GM18870 (cell line): ENCODE measurements around the gene CD44.

Experiments used
- ATAC-seq: cut with Tn5 transposase; IDR thresholded peaks from one replicate; pipeline ENCODE4 v1.9.1; 2021; ENCODE audit warnings: moderate library complexity; ENCODE audit not compliant: unreplicated experiment

The CD44 gene

DNA sequence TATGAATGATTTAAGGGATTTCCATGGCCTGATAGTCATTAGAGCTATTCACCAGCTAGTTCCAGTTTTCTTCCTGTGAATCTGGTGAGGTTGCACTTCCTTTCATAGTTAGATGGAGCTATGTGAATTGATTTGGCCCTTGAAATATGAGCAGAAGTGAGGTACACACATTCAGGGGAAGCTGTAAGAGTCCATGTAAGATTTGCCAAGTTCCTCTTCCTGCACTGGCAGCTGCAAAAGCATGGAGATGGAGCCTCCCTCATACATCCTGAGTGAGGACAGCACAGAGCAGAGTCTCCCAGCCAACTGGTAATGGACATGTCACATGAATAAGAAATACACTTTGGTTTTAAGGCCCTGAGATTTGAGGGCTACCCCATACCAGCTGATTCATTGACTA lies 111.7 kb downstream of the CD44 start:
- no peak for ATAC-seq

DNA sequence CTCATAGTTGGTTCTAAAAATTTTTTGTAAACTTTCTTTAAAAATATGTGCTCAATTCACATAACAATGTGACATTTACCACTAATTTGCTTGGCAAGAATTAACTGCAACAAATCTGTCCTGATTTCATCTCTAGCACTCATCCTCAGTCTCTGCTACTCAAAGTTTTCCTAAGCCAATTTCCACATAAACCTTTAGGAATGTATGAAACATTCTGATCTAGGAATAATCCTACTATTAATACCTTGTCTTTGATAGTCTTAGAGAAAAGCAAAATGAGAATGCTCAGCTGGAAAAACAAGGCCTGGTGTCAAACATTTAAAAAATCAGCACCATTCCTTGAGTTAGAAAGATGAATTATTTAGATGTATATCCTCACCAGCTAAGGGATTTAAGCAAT lies 114.3 kb downstream of the CD44 start:
- no peak for ATAC-seq

DNA sequence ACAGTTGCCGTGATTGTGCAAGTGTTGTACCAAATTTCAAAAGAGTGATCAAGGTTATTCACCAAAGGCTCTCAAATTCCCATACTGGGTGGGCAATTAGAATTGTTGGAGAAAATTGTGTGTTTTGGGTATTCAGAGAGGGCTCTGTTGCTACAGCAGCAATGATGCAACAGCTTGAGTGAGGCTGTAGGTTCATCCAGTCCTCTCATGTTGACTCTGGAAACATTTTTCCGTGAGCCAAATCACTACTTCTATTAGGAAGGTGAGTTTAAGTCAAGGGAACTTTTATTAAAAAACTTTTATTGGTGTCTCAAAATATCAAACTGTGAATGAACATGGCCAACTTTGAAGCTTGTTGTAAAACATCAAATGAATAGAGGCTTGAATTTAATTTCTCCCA lies 116.5 kb downstream of the CD44 start:
- no peak for ATAC-seq

DNA sequence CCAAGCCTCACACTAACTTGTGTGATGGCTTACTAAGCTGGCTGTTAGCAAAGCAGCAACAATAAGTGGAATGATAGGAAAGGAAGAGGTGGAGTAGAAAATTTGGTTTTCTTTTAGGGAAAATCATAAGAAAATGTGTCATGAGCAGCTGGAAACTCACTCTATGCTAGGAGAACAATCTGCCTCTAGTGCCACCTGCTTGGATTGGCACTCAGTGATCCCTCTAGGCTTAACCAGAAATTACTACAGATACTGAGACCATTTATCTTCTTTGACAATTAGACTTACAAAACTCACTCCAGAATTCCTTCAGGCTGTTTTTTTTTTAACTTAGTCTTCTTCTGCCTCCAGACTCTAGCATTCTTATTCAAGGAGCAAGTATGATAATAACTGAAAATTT lies 117.3 kb downstream of the CD44 start:
- ATAC-seq: no peak

DNA sequence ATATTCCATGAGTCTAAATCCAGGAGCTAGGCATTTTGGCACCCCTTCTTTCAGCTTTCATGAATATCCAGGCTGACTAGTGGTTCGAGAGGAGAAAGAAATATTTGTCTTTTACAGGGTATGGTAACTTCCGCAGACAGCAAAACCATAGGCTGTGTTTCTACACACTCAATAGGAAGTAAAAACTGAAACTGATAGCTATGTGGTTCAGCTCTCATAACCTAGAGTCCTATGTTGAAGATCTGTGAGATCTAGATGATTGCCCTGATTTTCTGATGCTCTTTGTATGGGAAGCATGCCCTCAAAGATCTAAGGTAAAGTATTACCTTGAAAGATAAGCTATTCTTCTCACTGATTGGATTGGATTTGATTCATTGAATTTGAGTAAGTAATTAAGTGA lies 118.3 kb downstream of the CD44 start:
- ATAC-seq: peak; percentile 99

DNA sequence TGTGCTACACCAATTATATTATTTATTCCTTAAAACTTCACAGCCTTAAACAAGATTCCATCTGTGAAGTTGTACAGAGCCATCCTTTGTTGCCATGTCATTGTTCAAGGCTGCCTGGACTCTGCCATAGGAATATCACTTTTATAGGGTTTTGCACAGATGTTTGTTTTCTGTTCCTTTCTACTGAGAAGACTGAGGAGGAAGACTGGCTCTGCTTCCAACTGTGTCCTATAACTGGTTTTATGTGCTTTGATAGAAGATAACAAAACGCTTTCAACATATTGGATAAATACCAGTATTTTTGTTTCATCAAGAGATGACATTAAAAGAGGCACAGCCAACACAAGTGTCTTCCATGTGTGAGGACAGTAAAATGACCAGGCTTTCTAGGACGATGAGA lies 120.6 kb downstream of the CD44 start:
- ATAC-seq: no peak

DNA sequence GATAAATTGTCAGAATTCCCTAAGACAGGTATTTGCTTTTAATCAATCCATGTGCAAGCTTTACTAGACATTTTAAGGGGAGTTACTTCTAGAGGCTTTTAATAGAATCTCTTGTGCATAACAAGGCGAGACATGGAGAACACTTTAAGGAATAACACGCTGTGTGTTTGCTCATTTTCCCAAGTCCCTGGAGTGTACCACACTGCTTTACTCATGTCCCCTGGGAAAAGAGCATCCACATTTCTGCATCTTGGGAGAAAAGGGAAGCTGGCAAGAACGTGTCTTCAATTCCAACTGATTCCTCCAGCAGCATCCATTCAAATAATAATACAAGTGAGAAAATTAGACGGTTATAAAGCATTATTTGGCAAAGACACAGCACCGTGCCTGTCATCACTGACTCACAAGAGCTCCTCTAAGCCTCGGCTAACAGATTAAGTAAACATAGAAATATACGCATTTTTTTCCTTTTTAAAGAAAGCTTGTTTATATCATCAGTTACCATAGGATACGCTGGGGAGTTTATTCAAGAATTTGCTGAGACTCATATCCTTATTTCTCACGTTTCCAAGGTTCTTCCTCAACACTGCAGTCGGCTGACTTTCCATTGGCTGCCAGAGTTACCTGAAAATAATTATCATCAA lies 121.5 kb downstream of the CD44 start:
- ATAC-seq: no peak

DNA sequence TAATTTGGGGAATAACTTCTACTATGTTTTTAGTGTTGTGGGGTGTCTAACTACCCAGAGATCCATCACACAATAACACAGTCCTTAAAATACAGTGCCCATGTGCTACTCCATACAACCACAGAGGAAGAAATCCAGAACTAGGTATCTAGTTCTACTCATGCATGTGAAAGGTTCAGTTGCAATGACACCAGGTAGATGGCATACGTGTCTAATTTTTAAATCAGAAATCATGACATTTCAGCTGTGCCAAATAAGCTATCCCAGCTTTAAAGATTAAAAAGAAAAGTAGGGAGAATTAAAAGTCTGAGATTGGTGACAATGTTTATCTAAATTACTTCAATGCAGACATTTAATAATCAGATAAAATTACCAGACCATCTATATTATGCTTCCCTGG lies 122.2 kb downstream of the CD44 start:
- no peak for ATAC-seq

DNA sequence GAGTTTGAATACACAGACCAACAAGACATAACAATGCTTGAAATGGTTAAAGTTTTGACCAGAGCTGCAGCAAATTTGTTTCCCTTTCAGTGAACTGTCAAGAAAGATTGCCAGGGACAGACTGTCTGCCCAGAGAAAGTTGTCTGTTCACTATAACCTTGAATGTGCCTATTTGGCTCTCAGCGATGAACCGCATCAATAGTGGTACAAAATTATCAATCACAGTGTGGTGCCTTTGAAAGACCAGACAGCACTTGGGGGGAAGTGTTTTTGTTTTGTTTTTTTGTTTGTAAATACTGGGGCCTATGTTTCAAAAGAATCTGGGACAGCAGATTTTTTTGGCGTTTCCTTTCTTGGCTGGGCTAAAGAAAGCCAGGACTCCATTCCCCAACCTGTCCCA lies 123.1 kb downstream of the CD44 start:
- no peak for ATAC-seq

DNA sequence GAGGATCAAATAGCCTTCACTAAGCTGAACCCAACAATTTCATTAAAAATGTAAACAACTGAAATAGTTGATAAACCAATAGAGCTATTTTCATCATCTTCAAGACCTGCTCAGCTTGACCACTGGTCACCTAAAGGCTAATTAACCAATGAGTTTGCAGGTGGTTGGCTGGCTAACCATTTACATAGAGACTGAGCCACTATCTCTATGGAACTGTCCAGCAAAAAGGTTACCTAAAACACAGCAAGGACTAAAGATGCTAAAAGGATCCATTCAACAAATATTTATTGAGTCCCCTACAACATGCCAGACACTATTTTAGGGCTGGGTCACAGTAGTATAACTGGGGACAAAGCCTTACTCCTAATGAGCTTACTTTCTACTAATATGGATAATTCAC lies 123.8 kb downstream of the CD44 start:
- ATAC-seq: no peak

DNA sequence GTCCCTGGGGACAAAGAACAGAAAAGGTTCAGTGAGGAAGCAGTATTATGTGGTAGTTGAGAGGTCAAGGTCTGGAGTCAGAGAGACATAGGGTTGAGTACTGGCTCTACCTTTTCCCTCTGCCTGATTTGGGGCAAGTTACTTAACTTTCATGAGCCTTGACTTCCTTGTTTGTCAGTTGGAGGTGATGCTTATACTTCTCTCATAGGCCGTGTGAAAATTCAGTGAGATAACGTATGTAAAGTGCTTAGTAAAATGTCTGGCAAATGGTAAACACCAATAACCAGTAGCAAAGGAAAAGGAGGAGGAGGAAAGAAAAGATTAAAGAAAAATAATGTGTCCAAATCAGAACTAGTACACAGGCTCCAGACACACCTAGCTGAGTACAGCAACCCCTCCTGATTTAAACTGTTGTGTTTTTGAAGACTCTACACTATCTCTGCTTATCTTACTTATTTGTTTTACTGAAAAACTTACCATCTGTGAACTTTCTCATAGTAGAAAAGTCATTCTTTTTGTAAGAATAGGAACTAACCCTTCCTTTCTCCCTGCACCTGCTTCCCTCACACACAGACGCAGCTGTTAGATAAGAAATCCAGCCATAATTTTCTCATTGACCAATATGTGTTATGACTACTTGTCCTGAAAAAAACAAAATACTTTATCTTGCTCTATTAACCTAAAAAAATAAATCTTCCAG lies 126.9 kb downstream of the CD44 start:
- ATAC-seq: no peak

DNA sequence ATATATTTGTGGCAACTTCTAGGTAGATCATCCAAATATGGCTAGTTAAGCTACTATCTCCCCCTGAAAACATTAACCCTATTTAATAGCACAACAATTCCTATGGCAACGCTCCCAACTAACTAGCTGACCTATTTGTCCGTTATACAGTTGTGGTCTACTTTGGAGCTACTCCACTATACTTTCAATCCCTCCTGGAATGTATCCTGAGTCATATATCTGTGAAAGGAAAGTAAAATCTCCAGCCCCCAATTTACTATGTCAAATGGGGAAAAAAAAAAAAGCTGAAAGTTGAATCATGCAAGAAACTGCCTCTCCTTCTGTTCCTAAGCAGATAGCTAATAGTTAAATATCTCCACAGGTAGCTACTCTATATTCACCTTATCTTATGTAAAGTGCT lies 128.5 kb downstream of the CD44 start:
- ATAC-seq: no peak

DNA sequence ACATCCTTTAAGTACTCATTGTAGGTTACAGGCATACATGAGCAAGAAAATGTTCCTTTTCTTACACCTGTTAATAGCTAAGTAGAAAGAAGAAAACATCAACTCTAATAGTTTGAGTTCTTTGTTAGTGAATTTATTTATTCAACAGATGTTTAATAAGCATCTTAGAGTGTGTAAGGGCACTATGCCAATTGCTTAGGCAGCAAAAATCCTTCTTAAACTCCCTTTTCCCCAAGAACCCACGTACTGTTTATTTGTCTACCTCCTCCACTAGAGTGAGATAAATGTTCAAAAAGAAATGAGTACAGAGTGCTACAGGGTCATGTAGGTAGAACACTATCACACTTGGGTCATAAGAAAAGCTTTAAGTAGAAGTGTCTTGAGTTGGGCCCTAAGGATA lies 131.4 kb downstream of the CD44 start:
- no peak for ATAC-seq

DNA sequence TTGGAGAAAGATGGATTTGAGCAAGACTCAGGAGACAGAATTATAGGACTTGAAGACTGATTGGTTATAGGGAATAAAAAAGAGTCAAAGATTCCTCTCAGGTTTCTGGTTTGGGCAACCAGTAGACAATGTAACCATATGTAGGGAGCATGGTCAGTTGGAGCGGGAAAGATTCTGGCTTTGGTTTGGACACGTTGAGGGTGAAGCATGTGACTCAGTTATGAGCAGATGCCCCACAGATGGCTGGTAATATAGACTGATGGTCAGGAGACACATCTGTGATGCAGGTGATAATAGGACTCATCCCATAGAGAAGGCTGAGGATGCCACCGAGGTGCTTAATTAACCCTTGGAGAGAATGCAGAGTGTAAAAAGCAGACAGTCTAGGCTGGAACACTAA lies 132.1 kb downstream of the CD44 start:
- ATAC-seq: no peak

DNA sequence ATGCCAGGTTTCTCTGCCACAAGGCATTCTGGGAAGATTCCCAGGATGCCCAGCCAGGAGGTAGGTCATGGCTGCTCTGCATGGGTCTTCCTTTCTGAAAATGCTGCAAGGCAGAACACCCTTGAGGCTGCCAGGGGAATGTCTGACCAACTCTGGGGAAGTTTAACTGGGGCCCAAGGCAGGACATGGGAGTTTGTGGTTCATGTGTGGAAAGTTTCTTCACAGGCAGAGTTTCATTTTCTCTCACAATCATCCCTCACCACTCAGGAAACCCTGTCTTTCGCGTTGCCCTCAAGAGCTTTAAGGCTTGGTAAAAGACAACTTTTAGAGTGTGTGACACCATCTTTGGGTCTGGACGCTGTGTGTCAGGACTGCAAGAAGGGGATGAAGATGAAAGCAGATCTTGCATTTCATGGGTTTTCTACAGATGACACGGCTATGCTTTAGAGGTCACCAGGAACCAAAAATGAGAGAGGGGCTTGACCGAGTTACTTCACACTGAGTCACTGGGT lies 133.5 kb downstream of the CD44 start:
- peak; percentile 93 for ATAC-seq

DNA sequence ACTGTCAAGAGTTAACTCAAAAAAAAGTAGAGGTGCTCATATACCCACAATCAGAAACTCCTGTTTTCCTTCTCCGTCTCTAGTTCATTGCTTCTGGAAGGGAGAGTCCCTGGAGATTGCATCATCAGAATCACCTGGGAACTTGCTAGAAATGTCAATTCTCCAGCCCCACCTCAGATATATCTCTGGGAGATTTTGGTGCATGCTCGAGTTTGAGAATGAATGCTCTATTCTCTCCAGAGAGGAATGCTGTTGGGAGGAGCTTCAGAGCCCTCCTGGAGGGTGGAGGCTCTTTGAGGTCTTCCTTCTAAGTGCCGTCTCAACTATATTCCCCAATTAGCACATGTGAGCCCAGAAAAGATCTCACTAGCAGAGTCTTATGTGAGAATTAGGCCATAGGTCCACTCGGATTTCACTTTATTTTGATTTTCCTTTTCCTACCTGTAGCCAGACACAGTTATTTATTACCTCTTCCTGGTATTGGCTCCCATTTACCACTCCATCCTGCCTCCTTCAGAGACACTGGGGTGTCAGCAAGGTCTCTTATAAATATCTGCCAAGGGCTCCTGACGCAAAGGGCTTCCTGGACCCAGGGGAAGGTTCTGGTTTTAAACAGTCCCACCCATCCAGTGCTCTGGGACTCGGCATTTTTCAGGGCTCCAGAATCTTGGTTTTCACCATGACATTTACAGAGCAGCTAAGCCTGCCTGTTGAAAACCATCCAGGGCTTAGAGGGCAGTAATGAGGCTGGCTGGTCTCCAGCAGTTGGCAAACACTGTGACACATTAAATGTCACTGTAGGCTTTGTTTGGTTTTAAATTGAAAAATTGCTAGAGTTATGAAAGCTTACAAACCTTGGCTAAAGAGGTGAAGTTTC lies 136.2 kb downstream of the CD44 start:
- ATAC-seq: no peak

DNA sequence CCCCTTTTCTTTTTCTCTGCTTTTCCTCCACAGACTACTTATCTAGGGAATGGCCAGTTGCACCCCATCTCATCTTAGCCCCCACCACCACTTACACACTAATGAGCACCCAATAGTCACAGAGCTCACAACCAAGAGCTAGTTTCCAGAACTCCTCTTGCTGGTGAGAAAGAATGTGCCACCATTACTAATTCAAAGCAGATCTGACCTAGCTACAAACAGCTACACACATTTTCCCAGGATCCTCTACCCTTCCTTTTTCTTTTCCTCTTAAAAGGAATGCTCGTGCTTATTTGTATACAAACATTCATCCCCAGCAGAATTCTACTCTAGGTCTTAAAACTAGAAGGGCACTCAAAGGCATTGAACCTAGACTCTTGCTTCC lies 136.8 kb downstream of the CD44 start:
- no peak for ATAC-seq

DNA sequence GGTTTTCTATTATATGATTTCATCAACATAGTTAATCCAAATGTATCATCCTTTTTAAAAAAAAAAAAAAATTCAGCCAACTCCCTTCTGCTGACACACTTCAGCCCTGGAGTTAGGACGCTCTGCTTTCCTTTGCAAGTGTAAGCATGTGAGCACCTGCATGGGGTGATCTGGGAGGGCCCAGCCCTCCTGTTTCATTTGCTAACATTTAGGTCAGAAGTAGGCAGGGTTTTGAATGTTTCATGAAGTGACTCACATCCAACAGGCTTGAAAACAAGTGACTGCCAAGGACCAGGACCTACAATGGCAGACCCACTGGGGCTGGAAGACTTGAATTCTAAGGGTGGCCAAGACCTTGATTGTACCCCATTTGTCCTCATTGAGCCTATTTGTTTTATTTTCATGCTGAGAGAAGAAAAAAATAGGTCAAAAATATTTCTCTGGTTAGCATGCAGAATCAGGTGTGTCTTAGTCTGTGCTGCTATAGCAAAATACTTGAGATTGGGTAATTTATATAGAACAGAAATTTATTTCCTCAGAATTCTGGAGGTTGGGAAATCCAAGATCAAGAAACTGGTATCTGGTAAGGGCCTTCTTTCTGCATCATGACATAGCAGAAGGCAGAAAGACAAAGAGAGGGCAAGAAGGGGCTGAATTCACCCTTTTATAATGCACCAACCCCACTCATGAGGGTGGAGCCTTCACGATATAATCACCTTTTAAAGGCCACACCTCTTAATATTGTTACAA lies 137.6 kb downstream of the CD44 start:
- no peak for ATAC-seq

DNA sequence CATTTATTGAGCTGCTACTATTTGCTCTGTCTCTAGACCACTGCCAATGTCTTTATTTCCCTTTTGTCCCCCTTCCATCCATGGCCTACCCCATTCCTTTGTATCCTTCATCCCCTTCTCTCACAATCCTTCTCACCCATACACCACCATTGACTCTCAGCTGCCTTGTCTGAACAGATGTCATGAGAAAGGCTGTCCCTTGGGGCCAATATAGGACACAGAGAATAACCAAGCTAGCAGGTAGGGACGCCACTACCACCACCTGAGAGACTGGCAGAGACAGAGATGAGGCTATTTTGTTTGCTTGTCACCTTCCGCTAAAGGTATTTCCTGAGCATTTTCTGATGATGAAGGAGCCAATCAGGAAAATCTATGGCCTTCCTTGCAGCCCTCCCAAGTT lies 138.9 kb downstream of the CD44 start:
- ATAC-seq: no peak

DNA sequence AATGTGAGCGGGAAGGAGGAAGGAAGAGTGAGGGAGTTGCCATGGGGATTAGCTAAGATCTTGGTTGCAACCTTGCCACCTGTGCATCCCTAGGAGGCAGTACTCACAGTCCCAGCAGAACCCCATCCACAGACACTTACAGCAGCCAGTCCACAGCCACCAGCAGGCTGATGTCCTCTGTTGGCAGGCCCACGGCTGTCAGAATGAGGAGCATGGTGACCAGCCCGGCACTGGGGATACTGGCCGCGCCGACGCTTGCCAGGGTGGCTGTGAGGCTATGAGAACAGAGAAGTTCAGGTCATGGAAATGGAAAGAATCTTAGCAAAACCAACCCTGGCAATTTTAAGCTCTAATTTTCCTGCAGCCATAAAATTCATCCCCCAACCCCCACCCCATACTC lies 141.8 kb downstream of the CD44 start:
- no peak for ATAC-seq

DNA sequence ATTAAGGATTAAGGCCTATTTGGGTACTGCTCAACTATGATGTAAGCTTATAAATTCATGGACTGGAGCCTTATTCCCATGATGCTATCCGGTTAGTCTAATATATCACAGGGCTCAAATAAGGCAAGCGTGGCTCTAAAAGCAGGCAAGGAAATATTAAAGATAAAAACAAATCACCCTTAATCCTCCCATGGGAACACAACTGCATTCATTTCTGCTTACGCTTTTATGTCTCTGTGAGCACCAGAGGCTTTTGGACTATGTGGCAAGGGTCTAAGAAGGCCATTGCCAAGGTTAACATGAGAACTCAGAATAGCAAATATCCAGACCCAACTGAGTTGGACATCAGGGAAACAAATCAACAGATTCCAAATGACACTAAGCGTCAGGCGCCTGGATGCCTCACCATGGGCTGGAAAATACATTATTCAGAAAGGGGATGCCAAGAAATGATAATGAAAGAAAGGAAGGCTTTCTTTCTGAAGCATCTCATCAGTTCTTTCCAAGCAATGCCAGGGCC lies 142.3 kb downstream of the CD44 start:
- no peak for ATAC-seq
